ENCODE results near the gene DDX11.
"Not testable (repeated sequence)": the region's sequence is repeated elsewhere in the genome, so short reads cannot be mapped to it uniquely, and the experiment has no call there.

Gene DDX11

DNA sequence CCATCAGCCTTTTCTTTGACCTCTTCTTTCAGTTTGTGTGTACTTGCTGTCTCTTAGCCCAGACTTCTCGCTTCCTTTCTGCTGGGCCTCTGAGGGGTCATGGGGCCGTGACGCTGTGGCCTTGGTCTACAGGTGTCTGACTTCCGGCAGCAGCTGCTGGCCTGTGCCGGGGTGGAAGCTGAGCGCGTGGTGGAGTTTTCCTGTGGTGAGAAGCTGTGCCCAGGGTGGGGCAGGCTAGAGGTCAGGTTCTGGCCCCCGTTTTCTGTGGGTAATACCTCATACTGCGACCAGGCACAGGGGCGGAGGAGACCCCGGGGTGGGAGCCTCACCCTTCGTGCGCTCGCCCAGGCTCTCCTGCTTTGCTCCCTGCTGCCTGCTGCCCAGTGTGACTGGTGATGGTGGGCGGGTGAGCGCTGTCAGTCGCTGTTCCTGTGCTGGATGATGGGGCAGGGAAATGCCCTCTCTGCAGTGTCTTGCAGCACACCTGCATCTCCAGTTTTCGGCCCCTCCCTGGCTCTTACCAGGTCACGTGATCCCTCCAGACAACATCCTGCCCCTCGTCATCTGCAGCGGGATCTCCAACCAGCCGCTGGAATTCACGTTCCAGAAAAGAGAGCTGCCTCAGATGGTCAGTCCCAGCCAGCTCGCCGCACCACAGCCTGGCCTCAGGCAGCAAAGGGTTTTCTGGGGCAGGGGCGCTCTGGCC, 27.0 kb downstream of the DDX11 start:
- DNase-seq: not testable (repeated sequence)

DNA sequence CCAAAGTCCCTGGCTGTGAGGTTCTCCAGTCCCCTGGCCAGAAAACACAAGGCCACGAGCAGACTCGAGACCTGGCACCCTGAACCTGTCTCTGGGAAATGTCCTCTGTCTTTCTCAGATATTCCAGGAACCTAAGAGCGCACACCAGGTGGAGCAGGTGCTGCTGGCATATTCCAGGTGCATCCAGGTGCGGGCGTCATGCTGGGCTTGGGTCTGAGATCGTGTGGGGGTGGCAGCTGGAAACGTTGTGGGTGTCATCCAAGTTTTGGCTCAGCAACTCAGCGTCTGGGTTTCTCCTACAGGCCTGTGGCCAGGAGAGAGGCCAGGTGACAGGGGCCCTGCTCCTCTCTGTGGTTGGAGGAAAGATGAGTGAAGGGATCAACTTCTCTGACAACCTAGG, 28.5 kb downstream of the DDX11 start:
- not testable (repeated sequence) for DNase-seq

DNA sequence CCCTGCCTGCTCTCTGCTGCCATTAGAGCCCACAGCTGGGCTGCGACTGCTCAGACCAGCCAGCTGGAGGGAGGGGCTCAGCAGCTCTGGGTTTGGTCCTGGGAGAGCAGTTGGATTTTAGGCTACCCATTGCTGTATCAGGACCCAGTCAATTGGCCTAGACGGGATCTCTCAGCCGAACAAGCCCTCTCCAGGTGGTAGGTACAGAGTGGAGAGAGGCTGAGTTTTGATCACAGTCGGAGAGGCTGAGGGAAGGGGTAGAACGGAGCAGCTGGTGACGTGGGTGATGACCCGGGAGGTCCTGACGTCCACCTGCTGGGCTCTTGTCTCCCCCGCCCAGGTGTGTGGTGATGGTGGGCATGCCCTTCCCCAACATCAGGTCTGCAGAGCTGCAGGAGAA, 28.9 kb downstream of the DDX11 start:
- not testable (repeated sequence) for DNase-seq

DNA sequence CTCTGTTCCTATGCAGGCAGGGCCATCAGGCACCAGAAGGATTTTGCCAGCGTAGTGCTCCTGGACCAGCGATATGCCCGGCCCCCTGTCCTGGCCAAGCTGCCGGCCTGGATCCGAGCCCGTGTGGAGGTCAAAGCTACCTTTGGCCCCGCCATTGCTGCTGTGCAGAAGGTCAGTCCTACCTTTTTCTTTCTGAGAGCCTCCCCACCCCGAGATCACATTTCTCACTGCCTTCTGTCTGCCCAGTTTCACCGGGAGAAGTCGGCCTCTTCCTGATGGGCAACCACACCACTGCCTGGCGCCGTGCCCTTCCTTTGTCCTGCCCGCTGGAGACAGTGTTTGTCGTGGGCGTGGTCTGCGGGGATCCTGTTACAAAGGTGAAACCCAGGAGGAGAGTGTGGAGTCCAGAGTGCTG, 29.9 kb downstream of the DDX11 start:
- DNase-seq: not testable (repeated sequence)

DNA sequence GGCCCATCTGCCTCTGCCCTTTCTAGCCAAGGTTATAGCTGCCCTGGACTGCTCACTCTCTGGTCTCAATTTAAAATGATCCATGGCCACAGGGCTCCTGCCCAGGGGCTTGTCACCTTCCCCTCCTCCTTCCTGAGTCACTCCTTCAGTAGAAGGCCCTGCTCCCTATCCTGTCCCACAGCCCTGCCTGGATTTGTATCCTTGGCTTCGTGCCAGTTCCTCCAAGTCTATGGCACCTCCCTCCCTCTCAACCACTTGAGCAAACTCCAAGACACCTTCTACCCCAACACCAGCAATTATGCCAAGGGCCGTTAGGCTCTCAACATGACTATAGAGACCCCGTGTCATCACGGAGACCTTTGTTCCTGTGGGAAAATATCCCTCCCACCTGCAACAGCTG, 30.6 kb downstream of the DDX11 start:
- DNase-seq: not testable (repeated sequence)

DNA sequence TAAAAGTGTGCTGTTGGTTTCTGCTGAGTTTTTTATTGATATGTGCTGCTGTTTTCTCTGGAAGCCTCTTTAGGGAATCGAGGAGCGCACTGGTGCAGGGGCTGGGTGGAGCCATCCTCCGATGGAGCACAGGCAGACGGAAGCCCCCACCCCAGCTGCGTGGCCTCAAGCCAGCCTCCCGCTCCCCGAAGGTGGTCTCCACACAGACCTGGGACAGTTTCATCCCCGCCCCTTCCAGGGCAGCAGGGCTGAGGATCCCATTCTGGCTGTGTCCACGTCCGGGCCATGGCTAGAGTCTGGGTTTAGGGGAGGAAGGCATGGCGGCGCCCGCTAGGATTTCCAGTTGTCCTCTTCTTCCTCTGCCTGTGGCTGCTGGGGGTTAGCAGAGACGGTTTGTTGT, 31.1 kb downstream of the DDX11 start:
- not testable (repeated sequence) for DNase-seq

DNA sequence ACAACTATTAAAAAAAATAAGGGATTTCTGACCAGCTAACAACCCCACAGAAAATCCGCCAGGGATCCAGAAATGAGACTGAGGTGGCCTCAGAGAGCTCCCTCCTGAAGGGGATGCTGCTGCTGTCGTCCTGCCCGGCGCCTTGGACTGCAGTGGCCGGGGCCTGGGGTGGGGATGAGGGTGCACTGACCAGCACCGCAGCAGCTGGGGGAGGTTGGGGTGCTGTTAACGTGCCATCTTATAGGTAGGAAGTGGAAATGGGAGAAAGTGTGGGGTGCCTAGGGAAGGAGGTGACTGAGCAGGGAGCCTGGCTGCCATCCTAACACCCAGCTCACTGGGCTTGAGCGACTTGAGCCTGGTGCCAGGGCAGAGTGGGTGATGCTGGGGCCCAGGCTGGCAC, 32.0 kb downstream of the DDX11 start:
- DNase-seq: no peak

DNA sequence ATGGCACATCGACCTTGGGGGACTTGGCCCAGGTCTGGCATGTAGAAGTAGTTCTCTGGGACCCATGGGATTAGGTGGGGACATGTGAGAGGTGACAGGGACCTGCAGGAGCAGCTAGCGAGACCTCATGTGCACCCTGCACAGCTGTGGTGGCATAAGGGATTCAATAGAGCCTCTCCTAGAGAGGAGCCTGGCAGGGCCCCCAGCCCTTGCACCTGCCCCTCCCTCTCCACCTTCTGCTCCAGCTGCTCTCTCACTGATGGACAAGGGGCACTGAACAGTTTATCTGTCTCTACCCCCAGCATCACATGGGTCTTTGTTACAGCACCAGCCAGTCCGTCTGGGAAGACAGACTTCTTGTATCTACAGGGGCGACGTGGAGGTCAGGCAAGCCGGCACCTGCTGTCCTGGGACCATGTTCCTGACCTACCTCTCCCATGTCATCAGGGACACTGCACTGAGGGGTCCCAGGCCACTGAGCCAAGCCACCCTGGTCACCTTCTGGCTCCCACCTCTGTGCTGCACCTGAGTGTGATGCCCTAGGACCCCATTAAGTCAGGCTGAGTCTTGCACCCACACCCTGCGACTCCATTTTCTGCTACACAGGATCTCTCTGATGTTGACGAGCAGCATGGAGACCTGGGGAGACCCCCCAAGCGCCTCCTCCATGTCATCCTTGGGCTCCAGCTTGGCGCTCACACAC, 32.6 kb downstream of the DDX11 start:
- no peak for DNase-seq

DNA sequence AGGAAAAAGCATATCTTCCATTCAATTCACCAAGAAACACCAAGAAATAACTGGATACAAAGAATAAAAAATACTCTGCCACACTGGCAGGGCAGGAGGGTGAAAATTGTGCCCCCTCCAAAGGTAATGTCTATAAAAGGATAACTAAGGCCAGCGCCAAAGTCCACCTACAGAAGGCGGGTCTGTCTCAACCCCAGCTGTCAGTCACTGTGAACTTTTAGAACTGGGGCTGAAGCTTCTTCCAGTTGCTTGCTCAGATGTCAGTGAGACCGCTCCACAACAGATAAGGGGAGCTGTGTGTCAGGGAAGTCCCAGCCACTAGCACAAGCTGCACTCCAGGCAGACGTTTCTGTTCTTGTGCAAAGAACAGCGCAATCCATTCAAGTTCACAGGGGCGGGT, 36.1 kb downstream of the DDX11 start:
- DNase-seq: not testable (repeated sequence)

DNA sequence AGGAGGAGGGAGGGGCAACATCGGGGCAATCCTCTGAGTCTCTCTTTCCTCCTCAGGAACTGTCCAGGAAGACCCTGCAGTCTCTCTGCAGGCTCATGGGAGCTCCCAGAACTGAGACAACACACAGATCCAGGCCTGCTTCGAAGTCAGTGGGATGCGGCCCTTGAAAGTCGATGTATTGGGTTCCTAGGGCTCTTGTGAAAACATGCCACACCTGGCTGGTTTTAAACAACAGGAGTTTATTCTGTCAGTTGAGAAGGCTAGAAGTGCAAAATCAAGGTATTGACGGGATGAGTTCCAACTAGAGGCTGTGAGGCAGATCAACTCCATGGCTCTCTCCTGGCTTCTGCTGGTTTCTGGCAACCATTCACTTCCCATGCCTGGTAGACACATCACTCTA, 36.6 kb downstream of the DDX11 start:
- not testable (repeated sequence) for DNase-seq

DNA sequence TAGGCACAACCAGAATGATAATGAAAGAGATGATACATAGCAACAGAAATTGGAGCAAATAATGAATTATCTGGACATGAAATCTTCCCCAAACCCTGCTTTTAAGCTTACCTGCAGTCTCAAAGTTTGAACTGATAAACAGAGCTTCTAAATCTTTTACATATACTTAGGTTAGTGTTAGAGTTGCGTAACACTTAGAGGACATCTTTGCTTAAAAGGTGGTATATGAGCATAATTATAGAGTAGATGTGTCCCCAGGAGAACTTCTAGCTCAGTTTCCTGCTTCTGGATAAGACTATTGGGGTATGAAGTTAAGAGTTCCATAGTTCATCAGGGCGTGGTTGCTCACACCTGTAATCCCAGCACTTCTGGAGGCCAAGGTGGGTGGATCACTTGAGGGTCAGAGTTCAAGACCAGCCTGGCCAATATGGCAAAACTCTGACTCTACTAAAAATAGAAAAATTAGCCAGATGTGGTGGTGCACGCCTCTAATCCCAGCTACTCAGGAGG, 41.5 kb downstream of the DDX11 start:
- DNase-seq: not testable (repeated sequence)

DNA sequence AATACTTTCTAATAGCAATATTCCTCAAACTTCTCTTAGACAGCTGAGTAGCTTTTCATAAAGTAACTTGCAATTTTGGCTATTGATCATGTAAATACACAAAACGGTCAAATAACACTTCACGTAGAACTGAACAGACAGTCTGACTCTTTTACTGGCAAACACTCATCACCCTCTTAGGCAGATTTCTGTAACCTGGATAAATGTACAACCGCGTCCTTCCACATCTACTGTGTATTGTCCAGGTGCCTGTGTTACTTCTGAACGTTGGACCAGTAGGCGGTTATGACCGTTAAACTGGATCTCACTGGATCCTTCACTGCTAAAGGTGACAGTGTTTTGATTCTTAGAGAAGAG, 43.2 kb downstream of the DDX11 start:
- not testable (repeated sequence) for DNase-seq

DNA sequence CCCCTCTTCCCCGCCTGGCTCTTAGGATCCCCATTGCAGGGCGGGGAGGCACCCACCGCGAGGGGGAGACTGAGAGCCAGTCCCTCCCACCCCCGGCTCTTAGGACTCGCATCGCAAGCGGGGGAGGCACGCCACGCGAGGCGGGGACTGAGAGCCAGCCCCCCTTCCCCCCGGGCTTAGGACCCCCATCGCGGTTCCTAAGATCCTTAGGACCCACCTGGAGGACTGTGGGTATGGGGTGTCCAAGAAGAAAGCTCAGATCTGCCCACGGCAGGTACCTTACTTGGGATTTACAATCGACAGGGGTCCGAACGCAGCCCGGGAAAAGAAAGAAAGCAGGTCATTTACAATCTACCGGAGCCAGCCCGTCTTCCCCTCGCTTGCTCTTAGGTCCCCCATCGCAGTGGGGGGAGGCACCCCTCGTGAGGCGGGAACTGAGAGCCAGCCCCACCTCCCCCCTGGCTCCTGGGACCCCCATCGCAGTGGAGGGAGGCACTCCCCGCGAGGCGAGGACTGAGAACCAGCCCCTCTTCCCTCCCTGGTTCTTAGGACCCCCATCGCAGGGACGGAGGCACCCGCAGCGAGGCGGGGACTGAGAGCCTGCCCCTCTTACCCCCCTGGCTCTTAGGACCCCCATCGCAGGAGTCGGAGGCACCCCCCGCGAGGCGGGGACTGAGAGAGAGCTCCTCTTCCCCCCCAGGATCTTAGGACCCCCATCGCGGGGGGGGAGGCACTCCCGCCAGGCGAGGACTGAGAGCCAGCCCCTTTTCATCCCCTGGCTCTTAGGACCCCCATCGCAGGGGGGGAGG, 43.7 kb downstream of the DDX11 start:
- DNase-seq: peak in 3 of 5 donors; percentile 32 to 50 (median 47)

DNA sequence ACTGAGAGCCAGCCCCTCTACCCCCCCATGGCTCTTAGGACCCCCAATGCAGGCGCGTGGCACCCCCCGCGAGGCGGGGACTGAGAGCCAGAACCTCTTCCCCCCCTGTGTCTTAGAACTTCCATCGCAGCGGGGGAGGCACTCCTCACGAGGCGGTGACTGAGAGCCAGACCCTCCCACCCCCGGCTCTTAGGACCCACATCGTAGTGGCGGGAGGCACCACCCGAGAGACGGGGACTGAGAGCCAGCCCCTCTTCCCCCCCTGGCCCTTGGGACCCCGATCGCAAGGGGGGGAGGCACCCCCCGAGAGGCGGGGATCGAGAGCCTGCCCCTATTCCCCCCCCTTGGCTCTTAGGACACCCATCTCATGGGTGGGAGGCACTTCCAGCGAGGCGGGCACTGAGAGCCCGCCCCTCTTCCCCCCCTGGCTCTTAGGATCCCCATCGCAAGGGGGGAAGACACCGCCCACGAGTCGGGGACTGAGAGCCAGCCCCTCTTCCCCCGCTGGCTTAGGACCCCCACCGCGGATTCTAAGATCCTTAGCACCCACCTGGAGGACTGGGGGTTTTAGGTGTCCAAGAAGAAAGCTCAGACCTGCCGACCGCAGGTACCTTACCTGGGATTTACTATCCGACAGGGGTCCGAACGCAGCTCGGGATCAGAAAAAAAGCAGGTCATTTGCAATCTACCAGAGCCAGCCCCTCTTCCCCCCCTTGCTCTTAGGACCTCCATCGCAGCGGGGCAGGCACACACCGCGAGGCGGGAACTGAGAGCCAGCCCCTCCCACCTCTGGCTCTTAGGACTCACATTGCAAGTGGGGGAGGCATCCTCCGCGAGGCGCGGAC, 44.9 kb downstream of the DDX11 start:
- peak in 1 of 5 donors; percentile 1 for DNase-seq

DNA sequence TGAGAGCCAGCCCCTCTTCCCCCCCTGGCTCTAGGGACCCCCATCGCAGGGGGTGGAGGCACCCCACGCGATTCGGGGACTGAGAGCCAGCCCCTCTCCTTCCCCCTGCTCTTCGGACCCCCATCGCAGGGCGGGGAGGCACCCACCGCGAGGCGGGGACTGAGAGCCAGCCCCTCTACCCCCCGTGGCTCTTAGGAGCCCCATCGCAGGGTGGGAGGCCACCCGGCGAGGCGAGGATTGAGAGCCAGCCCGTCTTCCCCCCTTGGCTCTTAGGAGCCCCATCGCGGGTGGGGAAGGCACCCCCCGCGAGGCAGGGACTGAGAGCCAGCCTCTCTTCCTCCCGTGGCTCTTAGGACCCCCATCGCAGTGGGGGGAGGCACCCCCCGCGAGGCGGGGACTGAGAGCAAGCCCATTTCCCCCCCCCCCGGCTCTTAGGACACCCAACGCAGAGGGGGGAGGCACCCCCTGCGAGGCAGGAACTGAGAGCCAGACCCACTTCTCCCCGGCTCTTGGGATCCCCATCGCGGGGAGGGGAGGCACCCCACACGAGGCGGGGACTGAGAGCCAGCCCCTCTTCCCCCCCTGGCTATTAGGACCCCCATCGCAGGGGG, 45.6 kb downstream of the DDX11 start:
- no peak for DNase-seq

DNA sequence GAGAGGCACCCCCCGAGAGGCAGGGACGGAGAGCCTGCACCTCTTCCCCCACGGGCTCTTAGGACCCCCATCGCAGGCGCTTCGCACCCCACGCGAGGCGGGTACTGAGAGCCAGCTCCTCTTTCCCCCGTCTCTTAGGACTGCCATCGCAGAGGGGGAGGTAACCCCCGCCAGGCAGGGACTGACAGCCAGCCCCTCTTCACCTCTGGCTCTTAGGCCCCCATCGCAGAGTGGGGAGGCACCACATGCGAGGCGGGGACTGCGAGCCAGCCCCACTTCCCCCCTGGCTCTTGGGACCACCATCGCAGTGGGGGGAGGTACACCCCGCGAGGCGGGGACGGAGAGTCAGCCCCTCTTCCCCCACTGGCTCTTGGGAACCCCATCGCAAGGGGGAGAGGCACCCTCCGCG, 46.1 kb downstream of the DDX11 start:
- DNase-seq: no peak

DNA sequence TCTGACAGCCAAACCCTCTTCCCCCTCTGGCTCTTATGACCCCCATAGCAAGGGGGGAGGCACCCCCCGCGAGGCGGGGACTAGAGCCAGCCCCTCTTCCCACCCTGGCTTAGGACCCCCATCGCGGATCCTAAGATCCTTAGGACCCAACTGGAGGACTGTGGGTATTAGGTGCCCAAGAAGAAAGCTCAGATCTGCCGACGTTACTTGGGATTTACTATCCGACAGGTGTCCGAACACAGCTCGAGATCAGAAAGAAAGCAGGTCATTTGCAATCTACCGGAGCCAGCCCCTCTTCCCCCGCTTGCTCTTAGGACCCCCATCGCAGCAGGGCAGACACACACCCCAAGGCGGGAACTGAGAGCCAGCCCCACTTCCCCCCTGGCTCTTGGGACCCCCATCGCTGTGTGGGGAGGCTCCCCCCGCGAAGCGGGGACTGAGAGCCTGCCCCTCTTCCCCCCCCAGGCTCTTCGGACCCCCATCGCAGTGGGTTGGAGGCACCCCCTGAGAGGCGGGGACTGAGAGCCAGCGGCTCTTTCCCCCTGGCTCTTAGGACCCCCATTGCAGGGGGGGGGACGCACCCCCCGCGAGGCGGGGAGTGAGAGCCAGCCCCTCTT, 46.8 kb downstream of the DDX11 start:
- DNase-seq: no peak

DNA sequence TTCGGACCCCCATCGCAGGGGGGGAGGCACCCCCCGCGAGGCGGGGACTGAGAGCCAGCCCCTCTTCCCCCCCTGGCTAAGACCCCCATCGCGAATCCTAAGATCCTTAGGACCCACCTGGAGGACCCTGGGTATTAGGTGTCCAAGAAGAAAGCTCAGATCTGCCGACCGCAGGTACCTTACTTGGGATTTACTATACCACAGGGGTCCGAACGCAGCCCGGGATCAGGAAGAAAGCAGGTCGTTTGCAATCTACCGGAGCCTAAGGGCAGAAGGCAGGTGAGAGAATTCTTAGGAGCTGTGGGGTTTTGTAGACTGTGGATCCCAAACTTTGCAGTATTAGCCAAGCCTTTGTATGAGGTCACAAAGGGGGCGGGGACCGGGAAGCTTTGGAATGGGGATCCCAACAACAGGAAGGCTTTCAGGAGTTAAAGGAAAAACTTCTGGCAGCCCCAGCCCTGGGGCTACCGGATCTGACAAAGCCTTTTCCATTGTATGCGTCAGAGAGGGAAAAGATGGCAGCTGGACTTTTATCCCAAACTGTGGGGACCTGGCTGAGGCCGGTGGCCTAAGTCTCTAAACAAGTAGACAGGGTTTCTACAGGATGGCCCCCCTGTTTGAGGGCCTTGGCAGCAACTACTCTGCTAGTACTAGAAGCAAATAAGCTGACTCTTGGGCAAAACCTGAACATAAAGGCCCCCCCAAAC, 47.5 kb downstream of the DDX11 start:
- DNase-seq: not testable (repeated sequence)

DNA sequence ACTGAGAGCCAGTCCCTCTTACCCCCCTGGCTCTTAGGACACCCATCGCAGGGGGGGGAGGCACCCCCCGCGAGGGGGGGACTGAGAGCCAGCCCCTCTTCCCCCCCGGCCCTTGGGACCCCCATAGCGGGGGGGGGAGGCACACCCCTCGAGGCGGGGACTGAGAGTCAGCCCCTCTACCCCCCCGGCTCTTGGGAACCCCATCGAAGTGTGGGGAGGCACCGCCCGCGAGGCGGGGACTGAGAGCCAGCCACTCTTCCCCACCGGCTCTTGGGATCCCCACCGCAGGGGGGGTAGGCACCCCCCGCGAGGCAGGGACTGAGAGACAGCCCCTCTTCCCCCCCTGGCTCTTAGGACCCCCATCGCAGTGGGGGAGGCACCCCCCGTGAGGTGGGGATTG, 48.8 kb downstream of the DDX11 start:
- DNase-seq: no peak

DNA sequence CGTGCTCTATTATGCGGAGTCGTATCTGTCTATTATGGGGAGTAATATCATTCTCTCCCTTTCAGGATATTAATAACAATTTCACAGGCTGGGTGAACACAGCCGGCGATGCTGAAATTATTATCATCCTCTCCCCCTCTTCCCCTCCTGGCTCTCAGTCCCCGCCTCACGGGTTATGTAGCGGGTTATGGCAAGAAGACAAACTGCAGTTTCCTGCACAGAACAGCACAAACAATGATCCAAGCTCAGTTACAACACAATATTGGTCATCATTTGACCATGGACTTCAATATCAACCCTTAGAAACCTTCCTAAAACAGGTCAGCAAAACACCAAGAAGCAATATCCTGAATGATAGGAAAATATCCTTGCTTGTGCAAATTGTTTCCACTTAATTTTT, 50.5 kb downstream of the DDX11 start:
- DNase-seq: not testable (repeated sequence)

DNA sequence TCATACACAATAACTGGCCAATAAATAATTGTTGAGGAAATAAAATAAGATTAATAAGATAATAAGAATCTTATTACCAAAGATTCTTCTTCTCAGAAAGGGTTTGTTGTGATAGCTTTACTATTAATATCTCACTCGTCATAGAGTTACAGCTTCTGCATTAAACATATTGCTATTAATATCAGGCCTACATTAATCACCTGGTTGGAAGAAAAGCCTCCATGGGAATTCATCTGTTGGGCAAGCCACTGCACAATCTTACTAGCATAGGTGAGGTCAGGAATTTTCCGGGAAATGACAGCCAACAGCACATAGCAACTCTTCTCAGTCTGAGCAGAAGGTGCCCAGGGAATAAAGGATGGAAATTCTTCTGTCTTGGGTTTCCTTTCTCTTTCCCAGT, 51.5 kb downstream of the DDX11 start:
- not testable (repeated sequence) for DNase-seq

Data from T-helper 1 cell (primary cell).